GM21717 (cell line): ENCODE results near the gene PCNX1.
"Not testable (repeated sequence)": the region's sequence is repeated elsewhere in the genome, so short reads cannot be mapped to it uniquely, and the experiment has no call there.

Source experiments
- ATAC-seq: cut with Tn5 transposase; IDR thresholded peaks from one replicate; pipeline ENCODE4 v1.9.1; 2021; ENCODE audit warnings: mild to moderate bottlenecking, moderate library complexity; ENCODE audit not compliant: unreplicated experiment

PCNX1 gene

DNA sequence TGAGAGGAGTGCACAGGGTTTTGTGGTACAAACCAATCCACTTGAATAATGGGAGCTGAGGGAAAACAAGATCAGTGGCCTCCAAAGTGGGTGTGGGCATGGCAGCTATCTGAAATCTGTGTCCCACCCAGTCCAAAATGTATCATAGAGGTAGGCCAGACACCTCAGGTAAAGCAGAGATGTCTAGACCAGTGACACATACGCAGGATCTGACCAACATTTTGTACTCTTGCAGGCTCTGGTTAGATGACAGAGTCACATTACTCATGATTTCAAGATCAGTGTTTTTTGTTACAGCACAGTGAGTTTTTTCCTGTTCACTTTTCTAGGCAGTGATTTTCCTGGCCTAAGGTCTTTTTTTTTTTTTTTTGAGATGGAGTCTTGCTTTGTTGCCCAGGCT, 211.8 kb downstream of the PCNX1 start:
- no peak for ATAC-seq

DNA sequence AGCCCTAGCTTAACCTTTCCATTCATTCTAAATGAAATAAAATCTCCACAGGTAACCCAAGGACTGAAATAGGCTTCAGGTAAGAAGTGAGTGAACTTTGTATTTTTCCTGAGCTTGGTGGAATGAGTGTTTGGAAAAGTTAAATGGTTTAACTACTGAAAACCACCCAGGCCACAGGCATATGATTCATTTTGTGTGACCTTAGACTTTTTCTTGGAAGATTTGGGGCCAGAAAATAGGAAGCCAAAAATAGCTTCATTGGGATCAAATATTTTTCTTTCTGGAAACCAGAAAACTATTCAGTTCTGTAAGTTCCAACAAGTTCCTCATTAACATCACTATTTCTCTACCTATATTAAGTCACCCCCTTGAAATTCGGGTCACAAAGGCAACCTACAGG, 212.6 kb downstream of the PCNX1 start:
- no peak for ATAC-seq

DNA sequence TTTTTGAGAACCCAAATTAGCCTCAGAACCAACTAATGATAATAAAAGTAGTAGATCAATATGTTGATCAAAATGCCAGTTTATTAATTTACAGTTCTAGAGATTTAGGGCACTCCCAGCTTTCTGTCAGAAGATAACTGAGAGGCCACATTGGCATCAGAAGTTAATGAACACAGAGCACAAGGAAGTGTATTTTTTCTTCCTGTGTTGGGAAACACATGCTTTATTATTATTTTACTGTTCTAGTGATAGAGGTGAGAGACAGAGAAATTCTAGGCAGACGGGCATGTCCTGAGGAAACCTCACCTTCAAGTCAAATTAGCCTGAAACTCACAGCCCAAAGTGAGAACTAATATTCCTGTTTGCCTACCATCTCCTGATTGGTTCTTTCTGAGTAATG, 213.7 kb downstream of the PCNX1 start:
- no peak for ATAC-seq

DNA sequence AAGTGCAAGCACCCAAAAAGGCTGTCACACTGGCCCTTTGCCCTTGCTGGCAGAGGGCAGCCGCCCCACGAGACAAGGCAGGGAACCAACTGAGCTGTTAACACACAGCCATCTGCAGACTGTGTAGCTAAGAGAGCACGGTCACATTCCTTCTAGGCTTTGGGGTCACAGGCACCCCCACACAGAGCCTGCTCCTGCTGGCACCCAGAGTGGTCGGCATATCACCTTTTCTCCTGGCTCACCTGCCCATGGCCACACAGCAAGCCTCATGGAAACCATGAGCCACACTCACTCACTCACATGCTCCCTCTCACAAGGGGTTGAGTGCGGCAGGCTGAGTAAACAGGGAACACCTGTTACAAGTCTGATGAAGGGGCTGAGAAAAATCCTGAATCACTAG, 214.5 kb downstream of the PCNX1 start:
- ATAC-seq = no peak

DNA sequence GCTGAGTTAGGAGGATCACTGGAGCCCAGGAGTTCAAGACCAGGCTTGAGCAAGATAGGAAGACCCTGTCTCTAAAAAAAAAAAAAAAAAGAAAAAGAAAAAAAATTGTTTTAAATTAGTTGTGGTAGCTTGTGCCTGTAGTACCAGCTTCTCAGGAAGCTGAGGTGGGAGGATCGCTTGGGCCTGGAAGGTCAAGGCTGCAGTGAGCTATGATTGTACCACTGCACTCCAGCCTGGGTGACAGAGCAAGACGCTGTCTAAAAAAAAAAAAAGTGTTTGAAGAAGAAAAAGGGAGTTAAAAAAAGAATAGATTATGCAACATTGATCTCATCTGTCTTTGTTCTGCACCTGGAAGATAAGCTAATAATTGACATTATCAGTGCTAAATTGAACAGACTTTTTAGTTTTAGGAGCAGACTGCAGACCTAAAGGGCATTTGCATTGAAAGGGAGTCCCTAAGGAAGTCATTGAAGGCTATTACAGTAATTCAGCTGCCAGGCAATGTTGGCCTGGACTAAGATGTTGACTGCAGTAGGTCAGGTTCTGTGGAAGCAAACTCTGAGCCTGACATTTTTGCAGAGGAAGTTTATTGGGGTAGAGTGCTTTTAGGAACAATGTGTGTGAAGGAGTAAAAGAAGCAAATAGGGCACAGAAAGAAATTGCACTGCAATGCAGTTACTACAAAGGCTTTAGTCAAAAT, 215.8 kb downstream of the PCNX1 start:
- no peak for ATAC-seq

DNA sequence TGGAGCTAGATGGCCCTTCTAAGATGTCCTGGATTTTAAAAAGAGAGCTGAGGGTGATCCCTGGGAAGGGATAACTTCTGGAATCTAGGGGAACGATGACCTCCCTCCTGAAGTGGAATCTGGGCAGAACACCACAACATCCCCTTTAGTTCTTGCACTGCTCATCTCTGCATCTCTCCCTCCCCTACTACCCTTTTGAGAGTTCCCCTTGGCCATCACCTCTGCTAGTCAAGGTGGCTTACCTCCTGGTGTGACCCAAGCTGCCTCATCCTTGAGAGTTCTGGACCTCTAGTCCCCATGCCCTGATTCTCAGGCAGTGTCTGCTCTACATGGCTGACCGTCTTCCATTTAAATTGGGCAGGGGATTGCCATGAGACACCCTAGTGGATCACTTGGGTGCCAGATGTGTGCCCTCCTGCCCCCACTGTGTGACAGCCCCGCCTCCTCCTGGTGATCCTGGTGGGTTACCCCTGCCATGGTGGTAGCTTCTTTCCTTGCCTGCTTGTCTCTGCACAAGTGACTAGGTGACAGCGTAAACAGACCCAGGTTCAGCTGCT, 216.4 kb downstream of the PCNX1 start:
- ATAC-seq = no peak

DNA sequence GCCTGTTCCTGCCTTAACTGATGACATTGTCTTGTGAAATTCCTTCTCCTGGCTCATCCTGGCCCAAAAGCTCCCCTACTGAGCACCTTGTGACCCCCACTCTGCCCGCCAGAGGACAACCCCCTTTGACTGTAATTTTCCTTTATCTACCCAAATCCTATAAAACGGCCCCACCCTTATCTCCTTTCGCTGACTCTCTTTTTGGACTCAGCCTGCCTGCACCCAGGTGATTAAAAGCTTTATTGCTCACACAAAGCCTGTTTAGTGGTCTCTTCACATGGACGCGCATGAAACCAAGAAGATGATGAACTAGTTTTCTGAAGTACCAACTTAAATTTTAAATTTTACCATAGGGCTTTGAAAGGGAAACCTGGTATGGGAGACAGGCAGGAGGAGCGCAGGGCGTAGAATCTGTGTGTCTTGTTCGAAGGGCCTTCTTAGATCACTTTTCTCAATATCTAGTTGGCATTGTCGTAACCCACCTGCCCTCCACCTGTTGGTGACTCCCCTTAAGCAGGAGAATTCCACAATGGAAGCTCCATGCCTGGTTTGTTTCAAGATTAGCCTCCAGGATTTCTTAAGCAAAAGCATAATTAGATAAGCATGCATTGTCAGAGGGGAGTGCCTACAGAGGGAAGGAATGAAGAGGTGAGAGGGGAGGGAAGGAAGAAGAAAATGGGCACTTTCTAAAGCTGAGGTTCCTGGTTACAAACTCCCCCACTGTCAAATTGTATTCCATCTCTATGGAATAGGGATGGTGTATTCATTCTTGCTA, 222.6 kb downstream of the PCNX1 start:
- ATAC-seq = not testable (repeated sequence)

DNA sequence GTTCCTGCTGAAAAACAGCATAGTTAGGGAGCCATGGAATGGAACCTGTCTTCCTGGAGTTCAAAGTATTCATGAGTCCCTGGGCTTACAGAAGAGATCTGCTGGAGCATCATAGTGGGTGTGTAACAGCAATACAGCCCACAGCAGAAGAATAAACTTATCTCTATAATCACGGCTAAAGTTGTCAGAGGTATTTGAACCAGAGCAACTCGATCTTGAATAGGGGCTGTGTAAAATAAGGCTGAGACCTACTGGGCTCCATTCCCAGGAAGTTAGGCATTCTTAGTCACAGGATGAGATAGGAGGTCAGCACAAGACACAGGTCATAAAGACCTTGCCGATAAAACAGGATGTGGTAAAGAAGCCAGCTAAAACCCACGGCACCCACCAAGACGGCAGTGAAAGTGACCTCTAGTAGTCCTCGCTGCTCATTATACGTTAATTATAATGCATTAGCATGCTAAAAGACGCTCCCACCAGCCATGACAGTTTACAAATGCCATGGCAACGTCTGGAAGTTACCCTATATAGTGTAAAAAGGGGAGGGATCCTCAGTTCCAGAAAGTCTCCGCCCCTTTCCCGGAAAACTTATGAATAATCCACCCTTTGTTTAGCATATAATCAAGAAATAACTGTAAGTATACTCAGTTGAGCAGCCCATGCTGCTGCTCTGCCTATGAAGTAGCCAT, 223.4 kb downstream of the PCNX1 start:
- ATAC-seq = no peak

DNA sequence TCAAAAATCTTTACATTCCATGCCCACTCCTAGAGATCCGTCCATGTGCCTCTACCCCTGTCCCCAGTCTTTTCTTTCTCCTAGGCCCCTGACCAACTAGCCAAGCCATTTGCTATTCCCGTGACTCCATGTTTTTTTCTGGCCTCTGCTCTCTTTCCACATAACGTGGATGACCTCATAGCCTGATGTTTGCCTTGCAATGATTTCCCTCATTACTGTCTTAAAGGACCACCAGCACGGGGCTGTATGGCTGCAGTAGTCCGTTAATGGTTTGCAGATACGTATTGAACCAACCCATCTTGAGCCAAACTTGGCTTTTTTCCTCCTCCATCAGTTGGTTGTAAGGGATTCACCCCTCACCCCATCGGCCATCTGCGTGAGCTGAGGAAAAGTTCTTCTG, 226.0 kb downstream of the PCNX1 start:
- ATAC-seq = no peak

DNA sequence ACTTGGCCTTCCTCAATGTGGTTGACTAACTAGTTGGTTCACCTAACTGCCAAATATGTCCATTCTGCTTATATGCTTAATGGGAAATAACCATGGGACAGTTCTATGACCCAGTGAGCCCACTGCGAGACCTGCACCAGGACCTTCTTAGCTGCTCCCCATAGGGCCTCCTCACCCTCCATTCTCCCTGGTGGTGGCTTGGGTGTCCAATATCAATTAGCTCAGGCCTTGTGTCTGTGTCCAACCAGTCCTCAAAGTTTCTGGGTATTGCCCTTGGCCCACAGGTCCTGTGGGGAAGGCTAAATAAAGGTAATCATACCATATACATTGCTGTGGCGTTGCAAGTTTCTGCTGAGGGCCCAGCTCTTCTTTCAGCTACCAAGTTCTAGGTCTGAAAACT, 228.2 kb downstream of the PCNX1 start:
- ATAC-seq = no peak

DNA sequence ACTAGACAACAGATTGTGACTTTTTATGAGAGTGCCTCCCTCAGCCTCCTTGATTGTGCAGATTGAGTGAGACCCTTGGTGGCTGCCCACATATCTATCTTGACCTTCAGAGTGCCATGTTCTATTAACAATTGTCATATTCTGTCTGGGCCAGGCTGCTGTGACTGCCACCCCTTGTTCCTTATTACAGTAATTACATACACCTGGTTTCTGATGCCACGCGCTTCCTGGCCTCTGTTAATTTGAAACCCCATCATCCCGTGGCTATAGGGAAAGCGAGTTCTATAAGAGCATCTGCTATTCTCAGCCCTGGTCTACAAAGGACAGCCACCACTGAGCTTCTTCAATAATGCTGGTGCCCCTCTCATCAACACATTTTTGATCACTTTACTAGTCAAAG, 228.7 kb downstream of the PCNX1 start:
- no peak for ATAC-seq

DNA sequence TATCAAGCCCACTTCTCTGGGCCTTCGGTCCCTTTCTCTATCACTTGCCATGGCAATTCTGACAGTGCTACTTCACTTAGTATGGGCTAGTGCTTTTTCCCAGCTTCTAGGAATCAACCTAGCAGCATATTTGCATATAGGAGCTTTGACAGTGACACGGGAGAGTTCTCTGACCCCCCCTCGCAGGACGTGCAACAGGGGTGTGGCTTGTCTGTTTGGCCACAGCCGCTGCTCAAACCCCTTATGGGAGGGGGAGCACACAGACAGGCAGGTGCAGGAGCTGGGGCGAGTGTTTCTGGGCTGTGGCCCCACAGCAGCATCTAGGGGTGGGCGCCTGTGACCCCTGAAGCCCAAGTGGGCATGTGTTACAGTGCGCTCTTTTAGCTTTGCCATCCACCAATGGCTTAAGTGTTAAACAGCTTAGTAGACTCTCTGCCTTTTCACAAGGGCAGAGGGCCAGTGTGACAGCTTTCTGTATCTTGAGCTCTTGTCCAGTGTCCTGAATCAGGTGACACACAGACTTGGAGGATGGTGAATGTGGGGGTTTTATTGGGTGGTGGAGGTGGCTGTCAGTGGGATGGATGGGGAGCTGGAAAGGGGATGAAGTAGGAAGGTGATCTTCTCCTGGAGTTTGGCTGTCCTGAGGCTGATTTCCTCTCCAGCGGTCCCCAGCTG, 229.3 kb downstream of the PCNX1 start:
- ATAC-seq = no peak

DNA sequence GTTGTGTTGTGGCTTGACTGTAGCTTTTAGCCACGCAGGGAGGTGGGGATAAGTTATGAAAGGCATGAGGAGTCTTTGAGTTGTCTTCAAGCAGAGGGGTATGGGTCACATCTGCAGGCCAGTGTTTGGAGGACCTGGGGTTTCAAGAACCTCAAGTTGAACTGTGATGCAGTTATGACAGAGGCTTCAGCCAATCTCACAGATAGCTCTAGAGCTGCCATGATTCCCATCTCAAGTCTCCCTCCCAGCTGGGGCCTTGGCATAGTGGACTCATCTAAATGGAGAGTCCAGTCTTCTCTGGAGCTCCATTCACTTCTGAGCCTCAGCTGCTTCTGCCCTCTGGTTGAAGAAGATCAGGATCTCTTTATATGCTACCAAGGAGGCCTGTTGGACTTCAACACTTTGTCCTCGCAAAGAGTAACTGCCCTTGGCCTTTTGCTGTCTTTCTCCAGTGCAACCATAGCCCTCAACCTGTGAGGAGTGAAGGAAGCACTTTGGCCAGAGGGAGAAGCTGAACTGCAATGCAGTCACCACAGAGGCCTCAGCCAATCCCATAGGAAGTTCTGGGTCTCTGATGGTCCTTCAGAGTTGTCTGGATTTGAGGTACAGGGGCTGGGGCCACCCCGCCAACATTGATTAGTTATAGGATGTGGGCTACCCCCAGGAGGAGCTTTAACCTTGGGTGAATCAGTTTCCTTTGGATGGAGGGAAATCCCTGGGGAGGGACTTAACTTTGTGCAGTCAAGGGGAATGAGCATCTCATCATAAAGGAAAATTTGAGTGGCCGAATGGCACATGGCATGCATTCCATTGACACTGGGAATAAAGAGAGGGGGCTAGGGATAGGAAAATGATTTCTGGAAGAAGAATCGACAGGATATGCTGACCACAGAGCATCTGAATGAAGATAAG, 230.5 kb downstream of the PCNX1 start:
- no peak for ATAC-seq

DNA sequence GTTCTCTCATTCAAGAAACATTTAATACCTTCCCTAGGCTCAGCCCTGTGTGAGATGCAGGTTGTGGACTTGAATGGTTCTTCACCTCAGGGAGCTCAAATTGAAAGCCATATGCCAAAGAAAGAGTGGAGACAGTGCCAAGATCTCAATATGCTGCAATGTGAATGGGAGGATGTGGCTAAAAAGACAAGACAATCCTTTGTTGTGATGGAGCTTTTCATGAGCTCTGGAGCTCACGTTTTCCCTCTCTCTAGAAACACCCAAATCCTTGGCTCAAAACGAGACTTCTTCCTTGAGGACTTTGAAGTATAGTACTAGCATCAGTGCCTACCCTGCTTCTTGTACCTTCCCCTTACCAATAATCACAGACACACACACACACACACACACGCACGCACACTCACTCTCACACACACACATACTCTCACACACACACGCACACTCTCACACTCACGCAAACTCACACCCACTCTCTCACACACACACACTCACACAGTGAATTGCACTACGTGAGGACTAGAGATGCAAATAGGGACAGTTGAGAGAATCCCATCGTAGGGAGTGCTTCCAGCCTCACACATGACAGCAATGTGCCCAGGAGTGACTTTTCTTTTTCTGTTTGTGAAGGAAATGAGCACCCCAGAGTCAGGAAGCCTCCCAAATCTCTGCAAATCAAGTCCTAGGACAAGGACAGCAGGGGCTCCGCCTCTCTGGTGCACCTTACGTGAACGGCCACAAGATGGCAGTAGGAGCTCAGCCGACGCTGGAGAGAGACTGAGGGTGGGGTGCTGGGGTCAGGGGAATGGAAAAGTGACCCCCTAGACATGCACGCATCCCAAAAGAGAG, 231.4 kb downstream of the PCNX1 start:
- no peak for ATAC-seq

DNA sequence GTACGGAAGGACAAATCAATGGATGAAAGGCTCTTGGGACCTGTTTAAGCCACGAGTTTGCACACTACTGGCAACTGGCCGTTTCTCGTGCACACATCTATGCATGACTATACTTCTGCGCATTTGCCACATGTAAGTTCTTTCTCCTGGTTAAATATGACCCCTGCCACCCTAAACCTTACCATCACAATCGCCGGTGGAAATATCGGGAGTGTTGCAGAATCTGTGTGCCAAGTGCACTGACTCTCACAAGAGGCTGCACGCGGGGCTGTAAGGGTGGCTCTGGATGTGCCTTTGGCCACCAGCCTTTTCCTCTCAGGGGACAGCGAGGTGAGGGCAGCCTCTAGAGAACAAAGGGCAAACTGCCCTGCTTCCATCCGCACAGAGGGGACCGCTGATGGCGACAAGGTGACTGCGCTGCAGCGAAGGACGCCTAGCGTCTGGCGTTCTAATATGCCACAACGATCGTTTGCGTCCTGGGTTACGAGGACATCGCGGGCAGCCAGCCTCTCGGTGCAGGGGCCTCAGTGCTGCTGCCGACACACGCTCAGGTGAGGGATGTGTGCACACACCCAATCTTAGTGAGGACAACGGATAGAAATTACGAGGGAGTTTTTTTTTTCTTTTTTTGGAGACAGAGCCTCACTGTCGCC, 232.2 kb downstream of the PCNX1 start:
- ATAC-seq = no peak

DNA sequence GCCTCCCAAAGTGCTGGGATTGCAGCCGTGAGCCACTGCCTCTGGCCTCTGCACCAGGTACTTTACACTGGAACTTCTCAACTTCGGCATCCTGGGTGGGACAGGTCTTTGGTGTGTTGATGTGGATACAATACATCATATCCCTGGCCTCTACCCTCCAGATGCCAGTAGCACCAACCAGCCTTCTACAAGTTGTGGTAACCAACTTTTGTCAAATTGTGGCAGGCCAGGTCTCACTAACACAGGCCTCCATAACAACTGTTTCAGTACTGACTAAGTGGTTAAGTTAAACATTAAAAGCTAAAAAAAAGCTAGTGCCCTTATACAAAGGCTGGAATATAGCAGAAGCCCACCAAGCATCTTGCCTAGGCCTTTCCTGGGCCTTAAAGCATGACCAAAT, 232.9 kb downstream of the PCNX1 start:
- no peak for ATAC-seq

DNA sequence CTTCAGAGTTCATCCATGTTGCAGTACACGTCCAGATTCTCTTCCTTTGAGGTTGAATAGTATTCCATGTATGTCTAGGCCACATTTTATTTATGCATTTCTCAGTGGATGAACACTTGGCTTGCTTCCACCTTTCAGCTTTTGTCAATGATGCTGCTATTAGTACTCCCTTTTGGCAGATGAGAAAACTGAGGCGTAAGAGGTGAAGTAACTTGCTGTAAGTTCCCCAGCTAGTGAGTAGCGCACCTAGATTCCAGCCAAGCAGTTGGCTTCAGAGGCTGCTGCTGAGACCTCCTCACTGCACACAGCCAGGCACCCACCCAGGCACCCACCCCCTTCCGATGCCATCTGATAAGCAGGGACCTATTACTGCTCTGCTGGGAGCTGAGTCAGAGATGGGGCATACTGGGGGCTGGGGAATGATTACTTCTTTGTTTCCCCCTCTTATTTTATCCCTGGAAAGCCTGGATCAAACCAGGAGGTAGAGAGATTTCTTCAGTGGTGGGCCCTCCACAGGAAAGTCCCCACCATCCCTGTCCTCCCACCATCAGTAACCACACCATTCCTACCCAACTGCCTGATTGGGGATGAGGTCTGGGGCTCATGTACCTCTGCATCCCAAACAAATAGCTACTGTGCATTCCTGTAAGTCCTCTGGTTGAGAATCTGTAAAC, 234.6 kb downstream of the PCNX1 start:
- ATAC-seq = no peak

DNA sequence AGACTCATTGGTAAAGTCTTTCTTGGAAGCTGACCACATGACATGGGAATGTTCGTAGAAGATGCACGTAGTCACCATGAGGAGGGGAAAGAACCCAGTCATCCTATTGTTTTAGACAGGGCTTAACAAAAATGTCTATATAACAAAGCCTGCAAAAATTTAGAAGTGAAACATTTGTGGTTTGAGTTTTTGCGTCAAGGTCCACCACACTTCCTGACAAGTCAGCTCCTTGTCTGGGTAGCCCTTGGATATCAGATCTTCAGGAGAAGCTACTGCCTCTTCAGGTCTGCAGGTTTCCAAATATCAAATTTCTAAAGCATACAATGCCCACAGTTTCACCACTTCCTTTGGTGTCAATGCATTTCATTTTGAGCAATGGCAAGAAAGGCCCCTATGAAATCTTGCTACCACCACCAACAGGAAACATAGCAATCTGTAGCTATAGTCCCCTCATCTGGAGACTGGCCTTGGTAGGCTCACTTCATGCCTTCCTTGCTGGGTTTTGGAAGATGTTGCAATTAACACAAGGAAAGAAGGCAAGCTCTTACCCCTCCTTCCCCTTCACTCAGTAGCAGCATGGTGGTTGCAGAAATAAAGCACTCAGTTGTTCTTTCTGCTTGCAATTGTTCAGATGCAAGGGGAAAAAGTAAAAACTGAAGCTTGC, 235.2 kb downstream of the PCNX1 start:
- ATAC-seq = no peak
